HepG2 (cell line): ENCODE data around the gene ACD. TPM values are rescaled to one million over a fixed set of nuclear protein-coding genes. Genes with fewer than 3 reads are reported as not detected.

Experiments
- BRD4 ChIP-seq: sonication (generic); formaldehyde crosslinking; IDR thresholded peaks from 2 replicates; pipeline ENCODE4 v1.4.0; 2020; ENCODE audit warnings: missing genetic modification reagents
- CBX2 ChIP-seq, 2 experiments: fragments of 200-600 bp in 1 of 2; sonication (generic); formaldehyde crosslinking in 1 of 2; IDR thresholded peaks; 2 replicates each; pipeline versions ENCODE4 v1.7.0 to v1.8.1; 2018 to 2022; ENCODE audit warnings: low read depth in 2 of 2, low read length in 1 of 2, mild to moderate bottlenecking in 1 of 2, missing genetic modification reagents in 1 of 2
- DNMT3B ChIP-seq: conservative IDR thresholded peaks from 2 replicates; pipeline ENCODE4 v1.6.1; 2016; ENCODE audit warnings: missing biosample characterization, control low read depth
- GZF1 ChIP-seq: sonication (generic); formaldehyde crosslinking; IDR thresholded peaks from 2 replicates; pipeline ENCODE4 v1.5.1; 2020; ENCODE audit warnings: mild to moderate bottlenecking, missing genetic modification reagents
- HNF4G ChIP-seq, 2 experiments: sonication (generic) in 1 of 2; formaldehyde crosslinking in 1 of 2; IDR thresholded peaks; 2 replicates each; pipeline versions ENCODE4 v1.4.0 to v1.6.1; 2011 to 2020; ENCODE audit warnings: borderline replicate concordance in 2 of 2, low read depth in 2 of 2, mild to moderate bottlenecking in 2 of 2, low read length in 1 of 2, missing genetic modification reagents in 1 of 2, moderate library complexity in 1 of 2
- ONECUT2 ChIP-seq: sonication (generic); formaldehyde crosslinking; IDR thresholded peaks from 2 replicates; pipeline ENCODE4 v1.4.0; 2020; ENCODE audit warnings: missing genetic modification reagents
- PHF20 ChIP-seq: sonication (generic); formaldehyde crosslinking; IDR thresholded peaks from 2 replicates; pipeline ENCODE4 v1.5.0; 2020; ENCODE audit warnings: mild to moderate bottlenecking, missing genetic modification reagents
- PHF21A ChIP-seq: sonication (generic); formaldehyde crosslinking; IDR thresholded peaks from 2 replicates; pipeline ENCODE4 v1.5.0; 2020; ENCODE audit warnings: mild to moderate bottlenecking, missing genetic modification reagents
- PRPF4 ChIP-seq: fragments of 200-400 bp; formaldehyde crosslinking; IDR thresholded peaks from 2 replicates; pipeline ENCODE4 v1.6.1; 2016; ENCODE audit warnings: low read length, low read depth; ENCODE audit not compliant: poor library complexity, severe bottlenecking
- RARG ChIP-seq: sonication (generic); formaldehyde crosslinking; IDR thresholded peaks from 2 replicates; pipeline ENCODE4 v1.4.0; 2020; ENCODE audit warnings: low read depth, mild to moderate bottlenecking, missing genetic modification reagents
- RBFOX2 ChIP-seq: fragments of 200-400 bp; formaldehyde crosslinking; IDR thresholded peaks from 2 replicates; pipeline ENCODE4 v1.6.1; 2017; ENCODE audit warnings: low read depth, mild to moderate bottlenecking, low read length
- SNAPC2 ChIP-seq: sonication (generic); formaldehyde crosslinking; IDR thresholded peaks from 2 replicates; pipeline ENCODE4 v1.8.1; 2022; ENCODE audit warnings: mild to moderate bottlenecking, missing genetic modification reagents
- U2AF2 ChIP-seq: fragments of 200-400 bp; formaldehyde crosslinking; IDR thresholded peaks from 2 replicates; pipeline ENCODE4 v1.6.1; 2017; ENCODE audit warnings: low read depth, mild to moderate bottlenecking, low read length
- ZKSCAN1 ChIP-seq: fragments of 150-350 bp; IDR thresholded peaks from 2 replicates; pipeline ENCODE4 v1.6.1; 2014; ENCODE audit warnings: low read length
- ZNF558 ChIP-seq: sonication (generic); formaldehyde crosslinking; IDR thresholded peaks from 2 replicates; pipeline ENCODE4 v1.9.0; 2022; ENCODE audit warnings: mild to moderate bottlenecking, missing genetic modification reagents, borderline replicate concordance
- ZNF672 ChIP-seq: sonication (generic); formaldehyde crosslinking; IDR thresholded peaks from 2 replicates; pipeline ENCODE4 v1.8.1; 2022; ENCODE audit warnings: missing genetic modification reagents
- ZNF891 ChIP-seq: sonication (generic); formaldehyde crosslinking; IDR thresholded peaks from 2 replicates; pipeline ENCODE4 v1.5.0; 2020; ENCODE audit warnings: mild to moderate bottlenecking, missing genetic modification reagents
- polyA plus RNA-seq, 8 experiments: library from polyadenylated mRNA; depleted of rRNA in 3 of 8; stranded (reverse) in 7 of 8; unstranded in 1 of 8; fragments of >200 nt; fragmentation: Illumina TruSeq in 4 of 8; extraction: Trizol in 4 of 8; gene quantifications; 2 replicates each; pipeline versions ENCODE4 v1.2.1 to v1.2.3, GENCODE V29; 2011 to 2016; ENCODE audit warnings: low read depth in 4 of 8, missing spikeins in 1 of 8, mixed read lengths in 1 of 8; ENCODE audit not compliant: insufficient read depth in 1 of 8
- total RNA-seq, 5 experiments: library from RNA; depleted of rRNA; stranded (reverse); fragments of >200 nt; fragmentation: Illumina TruSeq; extraction: Trizol; gene quantifications; 2 replicates each; pipeline ENCODE4 v1.2.3, GENCODE V29; 2016; ENCODE audit warnings: low read depth in 1 of 5
- TF ChIP-seq, protein P1 (sequence below): sonication (generic); formaldehyde crosslinking; IDR thresholded peaks from 2 replicates; pipeline ENCODE4 v1.4.0; 2020; ENCODE audit warnings: missing genetic modification reagents
- TF ChIP-seq, protein P2 (sequence below): sonication (generic); formaldehyde crosslinking; IDR thresholded peaks from 2 replicates; pipeline ENCODE4 v1.5.0; 2020; ENCODE audit warnings: mild to moderate bottlenecking, missing genetic modification reagents
- TF ChIP-seq, protein P3 (sequence below): sonication (generic); formaldehyde crosslinking; IDR thresholded peaks from 2 replicates; pipeline ENCODE4 v1.4.0; 2020; ENCODE audit warnings: mild to moderate bottlenecking, missing genetic modification reagents
- TF ChIP-seq, protein P4 (sequence below): sonication (generic); formaldehyde crosslinking; IDR thresholded peaks from 2 replicates; pipeline ENCODE4 v1.4.0; 2020; ENCODE audit warnings: missing genetic modification reagents
- TF ChIP-seq, protein P5 (sequence below): sonication (generic); formaldehyde crosslinking; IDR thresholded peaks from 2 replicates; pipeline ENCODE4 v1.4.0; 2020; ENCODE audit warnings: mild to moderate bottlenecking, missing genetic modification reagents

The ACD gene
- total and polyA plus RNA-seq, 2 of the 13 experiments (the other 11 are each of a cell fraction or from before 2014, with no cell fraction given) = 32.6 to 38.3 TPM

DNA sequence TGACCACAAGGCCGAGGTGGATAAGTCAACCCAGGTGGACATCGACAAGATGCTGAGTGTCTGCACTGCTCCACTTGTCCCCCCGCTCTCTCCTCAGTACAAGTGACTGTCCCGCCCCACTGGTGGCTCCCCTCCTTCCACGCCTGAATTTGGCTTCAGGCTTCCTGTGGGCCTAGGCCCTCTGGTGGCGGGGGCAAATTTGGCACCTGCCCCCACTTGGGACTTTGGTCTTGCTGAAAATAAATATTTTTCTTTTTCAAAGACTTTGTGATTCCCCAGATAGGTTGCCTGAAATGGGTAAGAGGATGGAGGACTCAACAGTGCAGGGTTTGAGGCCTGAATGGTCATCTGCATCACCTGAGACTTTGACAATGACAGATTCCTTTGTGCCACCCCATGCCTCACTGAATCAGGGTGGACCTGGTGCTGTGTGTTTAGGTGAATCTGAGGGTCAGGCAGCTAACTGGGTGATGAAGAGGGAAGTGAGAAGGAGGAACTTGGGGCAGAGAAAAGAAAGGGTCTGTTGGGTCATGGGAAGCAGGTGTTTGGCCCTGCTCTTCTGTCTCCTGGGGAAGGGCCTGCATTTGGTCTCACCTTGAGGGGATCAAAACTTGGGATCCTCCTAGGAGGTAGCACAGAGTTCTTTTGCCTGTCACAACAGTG, 8.6 kb upstream of the ACD start (continued):
- TF ChIP-seq HNF4G (IDR thresholded peaks at IDR 0.05; ENCODE audit: borderline replicate concordance, low read depth, low read length) = peak; percentile 25; the same call in 1 of the 2 replicates
- no peak for TF ChIP-seq HNF4G (CRISPR knock-in tag; IDR thresholded peaks at IDR 0.05; ENCODE audit: borderline replicate concordance, low read depth)
- TF ChIP-seq, protein P1, sequence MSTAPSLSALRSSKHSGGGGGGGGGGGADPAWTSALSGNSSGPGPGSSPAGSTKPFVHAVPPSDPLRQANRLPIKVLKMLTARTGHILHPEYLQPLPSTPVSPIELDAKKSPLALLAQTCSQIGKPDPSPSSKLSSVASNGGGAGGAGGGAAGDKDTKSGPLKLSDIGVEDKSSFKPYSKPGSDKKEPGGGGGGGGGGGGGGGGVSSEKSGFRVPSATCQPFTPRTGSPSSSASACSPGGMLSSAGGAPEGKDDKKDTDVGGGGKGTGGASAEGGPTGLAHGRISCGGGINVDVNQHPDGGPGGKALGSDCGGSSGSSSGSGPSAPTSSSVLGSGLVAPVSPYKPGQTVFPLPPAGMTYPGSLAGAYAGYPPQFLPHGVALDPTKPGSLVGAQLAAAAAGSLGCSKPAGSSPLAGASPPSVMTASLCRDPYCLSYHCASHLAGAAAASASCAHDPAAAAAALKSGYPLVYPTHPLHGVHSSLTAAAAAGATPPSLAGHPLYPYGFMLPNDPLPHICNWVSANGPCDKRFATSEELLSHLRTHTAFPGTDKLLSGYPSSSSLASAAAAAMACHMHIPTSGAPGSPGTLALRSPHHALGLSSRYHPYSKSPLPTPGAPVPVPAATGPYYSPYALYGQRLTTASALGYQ (CRISPR knock-in tag) = no peak
- TF ChIP-seq PHF21A (CRISPR knock-in tag) = 0 out of 2 replicates have a peak, but pooled peaks have one; percentile 29
- no peak for TF ChIP-seq RBFOX2
- TF ChIP-seq PHF20 (CRISPR knock-in tag) = no peak
- TF ChIP-seq DNMT3B (CRISPR knock-in tag) = no peak
- TF ChIP-seq U2AF2 = no peak
- TF ChIP-seq, protein P2, sequence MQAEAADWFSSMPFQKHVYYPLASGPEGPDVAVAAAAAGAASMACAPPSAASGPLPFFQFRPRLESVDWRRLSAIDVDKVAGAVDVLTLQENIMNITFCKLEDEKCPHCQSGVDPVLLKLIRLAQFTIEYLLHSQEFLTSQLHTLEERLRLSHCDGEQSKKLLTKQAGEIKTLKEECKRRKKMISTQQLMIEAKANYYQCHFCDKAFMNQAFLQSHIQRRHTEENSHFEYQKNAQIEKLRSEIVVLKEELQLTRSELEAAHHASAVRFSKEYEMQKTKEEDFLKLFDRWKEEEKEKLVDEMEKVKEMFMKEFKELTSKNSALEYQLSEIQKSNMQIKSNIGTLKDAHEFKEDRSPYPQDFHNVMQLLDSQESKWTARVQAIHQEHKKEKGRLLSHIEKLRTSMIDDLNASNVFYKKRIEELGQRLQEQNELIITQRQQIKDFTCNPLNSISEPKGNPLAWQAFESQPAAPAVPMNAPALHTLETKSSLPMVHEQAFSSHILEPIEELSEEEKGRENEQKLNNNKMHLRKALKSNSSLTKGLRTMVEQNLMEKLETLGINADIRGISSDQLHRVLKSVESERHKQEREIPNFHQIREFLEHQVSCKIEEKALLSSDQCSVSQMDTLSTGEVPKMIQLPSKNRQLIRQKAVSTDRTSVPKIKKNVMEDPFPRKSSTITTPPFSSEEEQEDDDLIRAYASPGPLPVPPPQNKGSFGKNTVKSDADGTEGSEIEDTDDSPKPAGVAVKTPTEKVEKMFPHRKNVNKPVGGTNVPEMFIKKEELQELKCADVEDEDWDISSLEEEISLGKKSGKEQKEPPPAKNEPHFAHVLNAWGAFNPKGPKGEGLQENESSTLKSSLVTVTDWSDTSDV (CRISPR knock-in tag) = no peak
- no peak for TF ChIP-seq RARG (CRISPR knock-in tag)
- TF ChIP-seq ONECUT2 (CRISPR knock-in tag) = no peak
- TF ChIP-seq SNAPC2 (CRISPR knock-in tag) = no peak
- TF ChIP-seq ZNF891 (CRISPR knock-in tag) = 0 out of 2 replicates have a peak, but pooled peaks have one; percentile 11
- 0 out of 2 replicates have a peak, but pooled peaks have one; percentile 17 for TF ChIP-seq BRD4
- TF ChIP-seq, protein P3, sequence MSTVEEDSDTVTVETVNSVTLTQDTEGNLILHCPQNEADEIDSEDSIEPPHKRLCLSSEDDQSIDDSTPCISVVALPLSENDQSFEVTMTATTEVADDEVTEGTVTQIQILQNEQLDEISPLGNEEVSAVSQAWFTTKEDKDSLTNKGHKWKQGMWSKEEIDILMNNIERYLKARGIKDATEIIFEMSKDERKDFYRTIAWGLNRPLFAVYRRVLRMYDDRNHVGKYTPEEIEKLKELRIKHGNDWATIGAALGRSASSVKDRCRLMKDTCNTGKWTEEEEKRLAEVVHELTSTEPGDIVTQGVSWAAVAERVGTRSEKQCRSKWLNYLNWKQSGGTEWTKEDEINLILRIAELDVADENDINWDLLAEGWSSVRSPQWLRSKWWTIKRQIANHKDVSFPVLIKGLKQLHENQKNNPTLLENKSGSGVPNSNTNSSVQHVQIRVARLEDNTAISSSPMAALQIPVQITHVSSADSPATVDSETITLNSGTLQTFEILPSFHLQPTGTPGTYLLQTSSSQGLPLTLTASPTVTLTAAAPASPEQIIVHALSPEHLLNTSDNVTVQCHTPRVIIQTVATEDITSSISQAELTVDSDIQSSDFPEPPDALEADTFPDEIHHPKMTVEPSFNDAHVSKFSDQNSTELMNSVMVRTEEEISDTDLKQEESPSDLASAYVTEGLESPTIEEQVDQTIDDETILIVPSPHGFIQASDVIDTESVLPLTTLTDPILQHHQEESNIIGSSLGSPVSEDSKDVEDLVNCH (CRISPR knock-in tag) = no peak
- TF ChIP-seq CBX2 (IDR thresholded peaks at IDR 0.05; ENCODE audit: low read depth, low read length) = no peak
- no peak for TF ChIP-seq CBX2 (CRISPR knock-in tag; IDR thresholded peaks at IDR 0.05; ENCODE audit: low read depth)
- no peak for TF ChIP-seq ZNF672 (CRISPR knock-in tag)
- no peak for TF ChIP-seq ZKSCAN1
- TF ChIP-seq, protein P4, sequence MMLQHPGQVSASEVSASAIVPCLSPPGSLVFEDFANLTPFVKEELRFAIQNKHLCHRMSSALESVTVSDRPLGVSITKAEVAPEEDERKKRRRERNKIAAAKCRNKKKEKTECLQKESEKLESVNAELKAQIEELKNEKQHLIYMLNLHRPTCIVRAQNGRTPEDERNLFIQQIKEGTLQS (CRISPR knock-in tag) = no peak
- TF ChIP-seq PRPF4 = no peak
- 0 out of 2 replicates have a peak, but pooled peaks have one; percentile 13 for TF ChIP-seq GZF1 (CRISPR knock-in tag)
- TF ChIP-seq, protein P5, sequence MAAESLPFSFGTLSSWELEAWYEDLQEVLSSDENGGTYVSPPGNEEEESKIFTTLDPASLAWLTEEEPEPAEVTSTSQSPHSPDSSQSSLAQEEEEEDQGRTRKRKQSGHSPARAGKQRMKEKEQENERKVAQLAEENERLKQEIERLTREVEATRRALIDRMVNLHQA (CRISPR knock-in tag) = no peak
- TF ChIP-seq ZNF558 (CRISPR knock-in tag) = 0 out of 2 replicates have a peak, but pooled peaks have one; percentile 43
